ENCODE data around the gene VAC14. TPM values are rescaled to one million over a fixed set of nuclear protein-coding genes. Genes with fewer than 3 reads are reported as not detected.

VAC14 gene
- total RNA-seq, 4 donors from 2014 or later: 31.1 to 47.0 (median 37.0) TPM

DNA sequence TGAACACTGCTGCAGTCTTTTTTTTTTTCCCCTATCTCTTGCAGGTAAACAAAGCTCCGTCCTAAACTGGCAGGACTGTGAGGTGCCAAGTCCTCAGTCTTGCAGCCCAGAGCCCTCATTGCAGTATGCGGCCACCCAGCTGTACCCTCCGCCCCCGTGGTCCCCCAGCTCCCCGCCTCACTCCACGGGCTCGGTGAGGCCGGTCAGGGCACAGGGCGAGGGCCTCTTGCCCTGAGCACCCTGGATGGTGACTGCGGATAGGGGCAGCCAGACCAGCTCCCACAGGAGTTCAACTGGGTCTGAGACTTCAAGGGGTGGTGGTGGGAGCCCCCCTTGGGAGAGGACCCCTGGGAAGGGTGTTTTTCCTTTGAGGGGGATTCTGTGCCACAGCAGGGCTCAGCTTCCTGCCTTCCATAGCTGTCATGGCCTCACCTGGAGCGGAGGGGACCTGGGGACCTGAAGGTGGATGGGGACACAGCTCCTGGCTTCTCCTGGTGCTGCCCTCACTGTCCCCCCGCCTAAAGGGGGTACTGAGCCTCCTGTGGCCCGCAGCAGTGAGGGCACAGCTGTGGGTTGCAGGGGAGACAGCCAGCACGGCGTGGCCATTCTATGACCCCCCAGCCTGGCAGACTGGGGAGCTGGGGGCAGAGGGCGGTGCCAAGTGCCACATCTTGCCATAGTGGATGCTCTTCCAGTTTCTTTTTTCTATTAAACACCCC, 140.8 kb downstream of the VAC14 start:
- intact Hi-C loops (cut with DNase I): no loop called here
- no peak overlapping the region for H3K4me3 ChIP-seq
- TF ChIP-seq EP300 (IDR thresholded peaks at IDR 0.05) (no peak), POLR2A (IDR thresholded peaks at IDR 0.05; ENCODE audit: low read depth) (no peak), POLR2AphosphoS5 (IDR thresholded peaks at IDR 0.05) (peak in 1 of 2 donors; percentile 10)
- TF ChIP-seq, protein P1, sequence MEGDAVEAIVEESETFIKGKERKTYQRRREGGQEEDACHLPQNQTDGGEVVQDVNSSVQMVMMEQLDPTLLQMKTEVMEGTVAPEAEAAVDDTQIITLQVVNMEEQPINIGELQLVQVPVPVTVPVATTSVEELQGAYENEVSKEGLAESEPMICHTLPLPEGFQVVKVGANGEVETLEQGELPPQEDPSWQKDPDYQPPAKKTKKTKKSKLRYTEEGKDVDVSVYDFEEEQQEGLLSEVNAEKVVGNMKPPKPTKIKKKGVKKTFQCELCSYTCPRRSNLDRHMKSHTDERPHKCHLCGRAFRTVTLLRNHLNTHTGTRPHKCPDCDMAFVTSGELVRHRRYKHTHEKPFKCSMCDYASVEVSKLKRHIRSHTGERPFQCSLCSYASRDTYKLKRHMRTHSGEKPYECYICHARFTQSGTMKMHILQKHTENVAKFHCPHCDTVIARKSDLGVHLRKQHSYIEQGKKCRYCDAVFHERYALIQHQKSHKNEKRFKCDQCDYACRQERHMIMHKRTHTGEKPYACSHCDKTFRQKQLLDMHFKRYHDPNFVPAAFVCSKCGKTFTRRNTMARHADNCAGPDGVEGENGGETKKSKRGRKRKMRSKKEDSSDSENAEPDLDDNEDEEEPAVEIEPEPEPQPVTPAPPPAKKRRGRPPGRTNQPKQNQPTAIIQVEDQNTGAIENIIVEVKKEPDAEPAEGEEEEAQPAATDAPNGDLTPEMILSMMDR (IDR thresholded peaks at IDR 0.05): no peak
- H3K4me1 ChIP-seq: peaks cover 9 to 36% (median 35%) of the 10 kb centered on the region in 4 donors
- peak overlapping the region in 1 of 4 donors; percentile 70 for H3K27ac ChIP-seq (replicated peaks in 1 of 4)
- H3K27me3 ChIP-seq: no peaks in the 10 kb centered on the region
- 81% methylated on average over 16 of the region's 16 CpGs for WGBS
- DNase-seq (ENCODE audit: extremely low spot score): no peak
- H3K36me3 ChIP-seq: peaks cover 22 to 32% (median 25%) of the 10 kb centered on the region in 4 donors
- H3K9me3 ChIP-seq: no peaks in the 10 kb centered on the region

DNA sequence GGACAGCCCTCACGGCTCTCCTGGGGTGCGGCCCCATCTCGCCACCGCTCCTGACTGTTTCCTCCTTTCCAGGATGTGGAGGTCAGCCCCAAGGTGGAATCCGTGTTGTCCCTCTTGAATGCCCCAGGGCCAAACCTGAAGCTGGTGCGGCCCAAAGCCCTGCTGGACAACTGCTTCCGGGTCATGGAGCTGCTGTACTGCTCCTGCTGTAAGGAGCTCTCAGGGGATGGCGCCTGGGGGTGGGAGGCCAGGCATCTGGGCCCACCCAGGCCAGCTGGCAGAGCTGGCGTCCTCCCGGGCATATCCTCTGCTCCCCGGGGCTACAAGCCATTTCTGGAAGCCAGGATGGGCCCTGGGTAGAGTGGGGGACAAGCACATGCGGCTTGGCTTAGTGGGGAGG, 141.4 kb downstream of the VAC14 start:
- TF ChIP-seq POLR2A (IDR thresholded peaks at IDR 0.05; ENCODE audit: low read depth) (no peak), POLR2AphosphoS5 (IDR thresholded peaks at IDR 0.05) (no peak), EP300 (IDR thresholded peaks at IDR 0.05) (no peak)
- 74% methylated on average over 6 of the region's 12 CpGs for WGBS
- Histone ChIP-seq H3K36me3 (peaks cover 17 to 26% (median 19%) of the 10 kb centered on the region in 4 donors), H3K27me3 (no peaks in the 10 kb centered on the region), H3K4me1 (peaks cover 9 to 36% (median 35%) of the 10 kb centered on the region in 4 donors), H3K9me3 (no peaks in the 10 kb centered on the region), H3K4me3 (no peak overlapping the region), H3K27ac (replicated peaks in 1 of 4) (peak overlapping the region in 1 of 4 donors; percentile 70)
- DNase-seq (ENCODE audit: extremely low spot score): no peak
- intact Hi-C loops (cut with DNase I): no loop called here

DNA sequence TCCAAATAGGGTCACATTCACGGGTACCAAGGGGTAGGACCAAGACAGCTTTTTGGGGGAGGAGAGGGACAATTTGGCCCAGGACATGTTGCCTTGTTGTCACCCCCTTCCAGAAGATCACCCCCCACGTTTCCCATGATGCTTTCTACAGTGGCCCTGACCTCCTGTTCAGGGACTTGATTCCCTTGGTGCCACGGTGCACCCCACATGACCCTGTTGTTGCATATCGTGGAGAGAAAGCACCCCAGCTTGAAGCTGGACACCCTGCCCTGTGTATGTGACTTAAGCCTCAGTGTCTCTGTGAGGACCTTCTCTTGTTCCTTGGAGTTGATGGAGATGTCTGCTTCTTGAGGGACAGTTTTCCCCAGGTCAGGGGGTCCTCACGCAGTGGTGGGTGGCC, 142.0 kb downstream of the VAC14 start:
- intact Hi-C loops (cut with DNase I): no loop called here
- Histone ChIP-seq H3K4me1 (peaks cover 13 to 42% (median 41%) of the 10 kb centered on the region in 4 donors), H3K27me3 (no peaks in the 10 kb centered on the region), H3K27ac (replicated peaks in 1 of 4) (no peak overlapping the region), H3K4me3 (no peak overlapping the region), H3K9me3 (no peaks in the 10 kb centered on the region), H3K36me3 (peaks cover 10 to 20% (median 13%) of the 10 kb centered on the region in 4 donors)
- 89% methylated on average over 5 of the region's 5 CpGs for WGBS
- TF ChIP-seq EP300 (IDR thresholded peaks at IDR 0.05): no peak
- no peak for TF ChIP-seq POLR2A (IDR thresholded peaks at IDR 0.05; ENCODE audit: low read depth)
- TF ChIP-seq, protein P1 (IDR thresholded peaks at IDR 0.05): no peak
- no peak for TF ChIP-seq POLR2AphosphoS5 (IDR thresholded peaks at IDR 0.05)
- DNase-seq (ENCODE audit: extremely low spot score): no peak

GRCh38 chr16:70657956-70658355, 143.0 kb downstream of the VAC14 start:
- no peak for DNase-seq (ENCODE audit: extremely low spot score)
- no peak for TF ChIP-seq EP300 (IDR thresholded peaks at IDR 0.05)
- TF ChIP-seq, protein P1 (IDR thresholded peaks at IDR 0.05): no peak
- TF ChIP-seq POLR2A (IDR thresholded peaks at IDR 0.05; ENCODE audit: low read depth): no peak
- TF ChIP-seq POLR2AphosphoS5 (IDR thresholded peaks at IDR 0.05): no peak
- Histone ChIP-seq H3K27ac (replicated peaks in 1 of 4) (no peak overlapping the region), H3K4me1 (peaks cover 14 to 39% (median 35%) of the 10 kb centered on the region in 4 donors), H3K4me3 (no peak overlapping the region), H3K27me3 (no peaks in the 10 kb centered on the region), H3K9me3 (no peaks in the 10 kb centered on the region), H3K36me3 (peaks cover under 1 to 10% (median 3%) of the 10 kb centered on the region in 4 donors)
- WGBS: 73% methylated on average over 7 of the region's 7 CpGs
- intact Hi-C loops (cut with DNase I): no loop called here

DNA sequence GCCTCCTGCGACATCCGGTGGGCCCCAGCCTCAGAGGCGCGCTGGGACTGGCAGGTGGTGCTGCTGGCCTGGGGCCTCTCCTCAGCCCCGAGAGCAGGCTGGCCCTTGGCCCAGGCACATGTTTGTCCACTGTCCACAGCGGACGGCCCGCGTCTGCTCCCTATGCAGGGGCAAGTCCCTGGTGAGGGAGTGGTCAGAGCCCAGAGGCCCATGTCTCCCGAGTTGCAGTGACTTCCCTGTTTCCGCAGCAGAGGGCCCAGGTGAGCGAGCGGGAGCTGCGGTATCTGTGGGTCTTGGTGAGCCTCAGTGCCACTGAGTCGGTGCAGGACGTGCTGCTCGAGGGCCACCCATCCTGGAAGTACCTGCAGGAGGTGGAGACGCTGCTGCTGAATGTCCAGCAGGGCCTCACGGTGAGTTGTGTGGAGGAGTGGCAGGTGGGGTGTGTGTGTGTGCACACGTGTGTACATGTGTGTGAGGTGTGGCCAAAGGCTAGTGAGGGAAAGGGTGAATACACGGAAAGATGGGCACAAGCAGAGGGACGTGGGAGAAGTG, 144.2 kb downstream of the VAC14 start:
- no peaks in the 10 kb centered on the region for H3K36me3 ChIP-seq
- DNase-seq (ENCODE audit: extremely low spot score): no peak
- no peaks in the 10 kb centered on the region for H3K9me3 ChIP-seq
- H3K27me3 ChIP-seq: no peaks in the 10 kb centered on the region
- TF ChIP-seq EP300 (IDR thresholded peaks at IDR 0.05) (no peak), POLR2A (IDR thresholded peaks at IDR 0.05; ENCODE audit: low read depth) (no peak), POLR2AphosphoS5 (IDR thresholded peaks at IDR 0.05) (no peak)
- TF ChIP-seq, protein P1 (IDR thresholded peaks at IDR 0.05): no peak
- WGBS: 71% methylated on average over 13 of the region's 22 CpGs
- intact Hi-C loops (cut with DNase I): no loop called here
- H3K4me3 ChIP-seq: no peak overlapping the region
- no peak overlapping the region for H3K27ac ChIP-seq (replicated peaks in 1 of 4)
- peaks cover 5 to 27% (median 23%) of the 10 kb centered on the region in 4 donors for H3K4me1 ChIP-seq

All from esophagus muscularis mucosa (tissue), 4 donors.